GM19372 (cell line): ENCODE data around the gene ITGB2.

Source experiments
- ATAC-seq: cut with Tn5 transposase; IDR thresholded peaks from one replicate; pipeline ENCODE4 v1.9.1; 2021; ENCODE audit warnings: mild to moderate bottlenecking, low read depth, moderate library complexity; ENCODE audit not compliant: unreplicated experiment

Gene ITGB2

GRCh38 chr21:44836666-44837471 is 83.8 kb downstream of the ITGB2 start:
- no peak for ATAC-seq

GRCh38 chr21:44836349-44836665 is 84.4 kb downstream of the ITGB2 start:
- no peak for ATAC-seq
